Inferior parietal cortex (tissue), 1 donor: ENCODE results near the gene ERF.
"Not testable (repeated sequence)": the region's sequence is repeated elsewhere in the genome, so short reads cannot be mapped to it uniquely, and the experiment has no call there.

Source experiments
- DNase-seq: peaks from one replicate; pipeline ENCODE4 v3.0.0-alpha.2; 2016; ENCODE audit errors: extremely low spot score

The ERF gene

DNA sequence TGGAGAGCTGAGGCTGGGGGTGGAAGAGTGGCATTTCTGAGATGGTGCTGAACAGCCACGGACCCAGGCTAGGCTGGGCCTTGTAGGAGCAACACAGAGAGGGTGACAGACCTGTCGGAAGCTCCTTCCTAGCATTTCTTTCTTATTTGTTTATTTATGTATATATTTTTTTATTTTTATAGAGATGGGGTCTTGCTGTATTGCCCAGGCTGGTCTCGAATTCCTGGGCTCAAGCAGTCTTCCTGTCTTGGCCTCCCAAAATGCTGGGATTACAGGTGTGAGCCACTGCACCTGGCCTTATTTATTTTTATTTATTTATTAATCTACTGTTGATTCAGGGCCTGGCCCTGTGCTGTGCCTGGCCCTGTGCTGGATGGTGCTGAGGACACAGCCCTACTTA, 20.6 kb upstream of the ERF start:
- no peak for DNase-seq

DNA sequence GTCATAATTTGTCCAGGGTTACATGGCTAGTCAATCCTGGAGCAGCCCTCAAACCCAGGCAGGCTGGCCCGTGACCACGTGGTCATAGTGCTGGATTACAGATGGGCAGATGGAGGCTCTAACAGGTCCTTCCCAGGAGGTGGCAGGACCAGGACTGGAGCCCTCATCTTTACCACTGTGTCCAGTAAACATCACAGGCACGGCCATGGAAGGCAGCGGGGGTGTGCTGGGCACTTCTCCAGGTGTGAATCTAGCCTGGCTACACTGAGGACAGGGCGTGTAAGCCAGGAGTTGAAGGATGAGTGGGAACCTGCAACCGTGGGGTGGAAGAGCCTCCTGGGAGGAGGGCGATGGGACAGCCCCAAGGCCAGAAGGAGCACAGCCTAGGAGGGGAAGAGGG, 20.2 kb upstream of the ERF start:
- DNase-seq, result no peak

DNA sequence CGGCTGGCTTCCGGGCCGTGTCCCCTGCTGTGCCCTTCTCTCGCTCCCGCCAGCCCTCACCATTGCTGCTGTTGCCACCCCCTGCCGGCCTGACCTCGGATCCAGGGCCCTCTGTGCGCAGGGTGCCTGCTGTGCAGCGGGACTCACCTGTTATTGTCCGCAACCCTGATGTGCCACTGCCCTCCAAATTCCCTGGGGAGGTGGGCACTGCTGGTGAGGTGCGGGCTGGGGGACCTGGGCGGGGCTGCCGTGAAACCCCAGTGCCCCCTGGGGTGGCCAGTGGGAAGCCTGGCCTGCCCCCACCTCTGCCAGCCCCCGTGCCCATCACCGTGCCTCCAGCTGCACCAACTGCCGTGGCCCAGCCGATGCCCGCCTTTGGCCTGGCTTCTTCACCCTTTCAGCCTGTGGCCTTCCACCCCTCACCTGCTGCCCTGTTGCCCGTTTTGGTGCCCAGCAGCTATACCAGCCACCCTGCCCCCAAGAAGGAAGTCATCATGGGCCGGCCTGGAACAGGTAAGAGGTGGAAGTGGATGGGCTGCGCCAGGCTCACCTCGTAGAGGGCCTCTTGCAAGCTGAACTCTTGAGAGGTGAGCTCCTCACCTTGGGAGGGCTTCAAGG, 19.2 kb upstream of the ERF start:
- no peak for DNase-seq

DNA sequence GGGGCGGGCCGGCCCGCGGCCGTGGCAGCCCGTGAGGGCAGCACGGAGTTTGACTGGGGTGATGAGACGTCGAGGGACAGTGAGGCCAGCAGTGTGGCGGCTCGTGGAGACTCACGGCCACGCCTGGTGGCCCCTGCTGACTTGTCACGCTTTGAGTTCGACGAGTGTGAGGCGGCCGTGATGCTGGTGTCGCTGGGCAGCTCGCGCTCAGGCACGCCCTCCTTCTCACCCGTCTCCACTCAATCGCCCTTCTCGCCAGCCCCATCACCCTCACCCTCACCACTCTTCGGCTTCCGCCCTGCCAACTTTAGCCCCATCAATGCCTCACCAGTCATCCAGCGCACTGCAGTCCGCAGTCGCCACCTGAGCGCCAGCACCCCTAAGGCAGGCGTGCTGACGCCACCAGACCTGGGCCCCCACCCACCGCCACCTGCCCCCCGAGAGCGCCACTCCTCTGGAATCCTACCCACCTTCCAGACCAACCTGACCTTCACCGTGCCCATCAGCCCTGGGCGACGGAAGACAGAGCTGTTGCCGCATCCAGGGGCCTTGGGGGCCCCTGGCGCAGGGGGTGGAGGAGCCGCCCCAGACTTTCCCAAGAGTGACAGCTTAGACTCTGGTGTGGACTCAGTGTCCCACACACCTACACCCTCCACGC, 18.6 kb upstream of the ERF start:
- no peak for DNase-seq

DNA sequence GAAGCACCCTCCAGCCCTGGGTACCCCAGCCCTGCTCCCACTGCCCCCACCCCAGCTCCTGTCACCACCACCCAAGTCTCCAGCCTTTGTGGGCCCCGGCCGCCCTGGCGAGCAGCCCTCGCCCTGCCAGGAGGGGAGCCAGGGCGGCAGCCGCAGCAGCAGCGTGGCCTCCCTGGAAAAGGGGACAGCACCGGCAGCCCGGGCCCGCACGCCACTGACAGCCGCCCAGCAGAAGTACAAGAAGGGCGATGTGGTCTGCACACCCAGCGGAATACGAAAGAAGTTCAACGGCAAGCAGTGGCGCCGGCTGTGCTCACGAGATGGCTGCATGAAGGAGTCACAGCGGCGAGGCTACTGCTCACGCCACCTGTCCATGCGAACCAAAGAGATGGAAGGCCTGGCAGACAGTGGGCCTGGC, 18.1 kb upstream of the ERF start:
- DNase-seq, result no peak

DNA sequence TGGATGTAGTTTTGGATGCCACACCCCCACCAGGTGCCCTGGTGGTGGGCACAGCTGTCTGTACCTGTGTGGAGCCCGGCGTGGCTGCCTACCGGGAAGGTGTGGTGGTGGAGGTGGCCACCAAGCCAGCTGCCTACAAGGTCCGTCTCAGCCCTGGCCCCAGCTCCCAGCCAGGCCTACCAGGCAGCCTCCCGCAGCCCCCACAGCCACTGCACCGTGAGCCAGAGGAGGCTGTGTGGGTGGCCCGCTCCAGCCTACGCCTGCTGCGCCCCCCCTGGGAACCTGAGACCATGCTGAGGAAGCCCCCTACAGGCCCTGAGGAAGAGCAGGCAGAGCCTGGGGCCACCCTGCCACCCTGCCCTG, 17.6 kb upstream of the ERF start:
- no peak for DNase-seq

DNA sequence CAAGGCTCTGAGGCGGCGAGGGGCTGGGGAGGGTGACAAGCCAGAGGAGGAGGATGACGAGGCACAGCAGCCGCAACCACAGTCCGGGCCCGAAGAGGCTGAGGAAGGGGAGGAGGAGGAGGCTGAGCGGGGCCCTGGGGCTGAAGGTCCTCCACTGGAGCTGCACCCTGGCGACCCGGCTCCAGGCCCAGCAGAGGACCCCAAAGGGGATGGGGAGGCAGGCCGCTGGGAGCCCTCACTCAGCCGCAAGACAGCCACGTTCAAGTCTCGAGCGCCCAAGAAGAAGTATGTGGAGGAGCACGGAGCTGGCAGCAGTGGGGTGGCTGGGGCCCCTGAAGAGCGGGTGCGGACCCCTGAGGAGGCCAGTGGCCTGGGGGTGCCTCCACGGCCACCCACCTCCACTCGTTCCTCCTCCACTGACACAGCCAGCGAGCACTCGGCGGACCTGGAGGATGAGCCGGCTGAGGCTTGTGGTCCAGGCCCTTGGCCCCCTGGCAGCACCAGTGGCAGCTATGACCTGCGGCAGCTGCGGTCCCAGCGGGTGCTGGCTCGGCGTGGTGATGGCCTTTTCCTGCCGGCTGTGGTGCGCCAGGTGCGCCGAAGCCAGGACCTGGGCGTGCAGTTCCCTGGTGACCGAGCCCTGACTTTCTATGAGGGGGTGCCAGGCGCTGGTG, 17.1 kb upstream of the ERF start:
- DNase-seq, result no peak

DNA sequence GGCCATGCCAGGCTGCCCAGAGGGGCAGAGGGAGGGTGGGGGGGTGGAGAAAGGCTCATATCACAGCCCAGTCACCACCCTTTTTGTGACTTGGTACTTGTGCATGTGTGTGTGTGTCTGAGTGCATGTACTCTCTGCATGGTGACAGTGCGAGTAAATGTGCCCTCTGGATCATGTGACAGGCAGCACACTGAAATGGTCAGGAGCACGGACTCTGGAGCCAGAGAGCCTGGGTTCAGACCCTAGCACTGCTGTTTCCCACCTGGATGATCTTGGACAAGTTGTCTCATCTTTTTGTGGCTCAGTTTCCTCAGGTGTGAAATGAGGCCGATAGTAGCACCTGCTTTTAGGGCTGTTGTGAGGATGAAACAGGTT, 16.1 kb upstream of the ERF start:
- DNase-seq, result no peak

DNA sequence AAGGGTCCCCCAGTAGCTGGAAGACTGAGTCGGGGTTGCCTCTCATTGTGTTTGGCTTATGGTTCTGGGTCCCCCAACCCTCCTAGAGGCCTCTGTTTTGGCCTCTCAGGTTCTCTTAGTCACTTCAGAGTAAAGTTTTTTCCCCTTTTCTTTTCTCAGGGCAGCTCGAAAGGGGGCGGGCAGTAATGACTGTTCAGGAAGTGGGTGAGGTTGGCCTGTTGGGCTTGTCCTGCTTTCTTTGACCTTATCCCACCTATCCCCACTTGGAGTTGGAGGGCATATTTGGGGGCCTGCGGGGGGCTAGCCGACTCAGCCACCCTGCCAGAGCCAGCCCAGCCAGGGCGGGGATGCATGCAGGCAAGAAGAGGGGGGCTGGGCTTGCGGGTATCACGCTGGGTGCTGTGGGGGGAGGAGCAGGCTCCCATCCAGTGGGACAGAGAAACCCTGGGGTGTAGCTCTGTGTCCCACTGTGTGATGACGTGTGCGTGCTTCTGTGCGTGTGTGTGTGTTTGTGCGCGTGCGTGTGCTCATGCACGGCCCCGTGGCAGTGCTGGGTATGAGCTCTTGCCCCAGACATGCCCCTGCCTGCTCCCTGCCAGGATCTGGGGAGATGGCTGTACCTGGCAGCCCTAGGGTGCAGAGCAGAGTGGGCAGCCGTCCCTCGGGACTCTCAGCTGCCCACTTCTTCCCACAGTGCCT, 15.6 kb upstream of the ERF start:
- no peak for DNase-seq

DNA sequence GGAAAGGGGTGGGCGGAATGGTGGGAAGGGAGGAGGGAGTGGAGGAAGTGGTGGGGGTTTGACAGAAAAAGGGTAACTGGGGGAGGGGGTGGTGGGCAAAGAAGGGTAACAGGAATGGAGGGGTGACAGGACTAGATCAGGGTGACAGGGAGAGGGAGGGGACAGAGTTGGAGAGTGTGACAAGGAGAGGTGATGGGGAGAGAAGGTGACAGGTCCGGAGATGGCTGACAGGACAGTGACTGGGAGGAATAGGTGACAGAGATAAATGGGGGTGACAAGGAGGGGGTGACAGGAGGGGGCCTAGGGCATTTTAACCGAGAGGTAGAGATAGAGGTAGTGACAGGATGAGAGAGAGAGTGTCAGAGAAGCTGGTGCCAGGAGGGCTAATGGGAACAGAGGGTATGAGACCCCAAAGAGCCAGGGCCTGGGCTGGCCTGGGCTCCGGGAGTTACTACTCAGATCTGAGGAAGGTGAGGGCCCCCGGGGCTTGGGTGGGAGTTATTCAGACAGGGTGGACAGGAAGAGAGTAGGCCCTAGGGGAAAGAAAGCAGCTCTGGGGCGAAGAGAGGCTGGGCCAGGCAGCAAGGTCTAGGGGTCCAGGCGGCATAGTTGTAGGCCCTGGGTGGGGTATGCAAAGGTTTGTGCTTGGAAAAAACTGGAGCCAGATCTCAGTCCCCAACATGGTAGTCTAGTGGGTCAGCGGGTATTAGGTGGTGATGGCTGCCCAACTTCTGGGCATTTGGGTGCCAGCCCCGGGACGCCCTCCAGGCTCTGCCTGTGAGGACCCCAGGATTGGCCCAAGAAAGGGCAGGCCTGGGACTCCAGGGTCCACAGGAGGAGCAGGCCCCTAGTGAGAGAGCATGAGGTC, 14.8 kb upstream of the ERF start:
- no peak for DNase-seq

DNA sequence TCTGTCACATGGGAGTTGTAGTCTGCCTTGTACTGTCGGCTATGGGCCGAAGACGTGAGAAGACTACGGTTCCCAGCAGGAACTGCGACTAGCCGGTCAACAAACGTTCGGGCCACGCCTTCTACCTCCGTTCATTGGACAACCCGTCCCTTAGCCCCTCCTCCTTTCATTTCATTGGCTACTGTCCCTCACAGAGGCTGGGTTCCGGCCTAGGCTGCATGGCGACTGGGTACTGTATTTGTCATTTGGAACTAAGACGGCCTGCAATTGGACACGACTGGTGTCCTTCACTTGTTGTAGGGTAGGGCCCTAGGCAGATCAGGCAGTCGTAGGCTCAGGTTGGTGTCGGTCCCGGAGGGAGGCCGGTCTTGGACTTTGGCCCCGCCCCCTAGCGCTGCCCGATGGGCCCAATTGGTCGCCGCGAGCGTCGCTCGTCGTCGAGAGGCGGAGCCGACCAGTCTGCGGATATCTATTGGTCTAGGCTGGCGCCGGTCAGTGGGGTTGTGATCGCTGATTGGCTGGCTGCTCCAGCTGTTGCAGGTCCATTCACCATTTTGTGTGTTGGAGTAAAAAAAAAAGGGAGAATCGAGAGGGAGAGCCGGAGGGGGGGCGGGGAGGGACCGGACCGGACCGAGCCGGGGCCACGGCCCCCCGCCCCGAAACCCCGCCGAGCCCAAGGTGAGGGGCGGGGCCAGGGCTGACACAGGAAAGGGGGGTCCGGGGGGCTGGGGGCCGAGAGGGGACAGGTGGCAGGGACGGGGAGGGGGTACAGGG, 14.0 kb upstream of the ERF start, which contains the start of gene CIC:
Gene CIC, plus strand, starts transcription at position 549 of the 774 bp plus-strand sequence. CDS start 2,532 bp downstream, outside the sequence.
- peak; percentile 100 for DNase-seq

DNA sequence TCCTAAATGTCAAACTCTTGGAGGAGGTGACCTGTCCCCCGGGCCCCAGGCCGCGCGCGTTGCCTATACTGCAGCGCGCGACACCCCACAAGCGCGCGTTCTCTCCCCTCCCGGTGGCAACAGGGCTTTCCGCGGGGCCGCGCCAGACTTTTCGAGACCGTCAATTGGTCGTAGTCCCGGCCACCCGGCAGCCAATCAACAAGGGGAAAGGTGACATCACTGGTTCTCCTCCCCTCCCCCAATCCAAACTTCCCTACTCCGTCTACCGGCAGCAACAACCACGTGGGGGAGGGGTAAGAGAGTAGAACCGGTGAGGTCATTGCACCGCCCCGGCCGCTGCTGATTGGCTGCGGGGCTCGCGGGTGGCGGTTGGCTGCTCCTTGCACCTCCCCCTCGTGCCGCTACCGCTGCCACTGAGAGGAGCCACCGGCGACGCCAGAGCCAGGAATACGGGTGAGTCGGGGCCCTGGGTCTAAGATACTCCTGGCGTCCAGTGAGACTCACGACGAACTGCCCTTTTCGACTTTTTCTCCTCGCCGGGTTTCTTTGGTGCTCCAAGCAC, 13.3 kb upstream of the ERF start:
- DNase-seq, result peak; percentile 98

DNA sequence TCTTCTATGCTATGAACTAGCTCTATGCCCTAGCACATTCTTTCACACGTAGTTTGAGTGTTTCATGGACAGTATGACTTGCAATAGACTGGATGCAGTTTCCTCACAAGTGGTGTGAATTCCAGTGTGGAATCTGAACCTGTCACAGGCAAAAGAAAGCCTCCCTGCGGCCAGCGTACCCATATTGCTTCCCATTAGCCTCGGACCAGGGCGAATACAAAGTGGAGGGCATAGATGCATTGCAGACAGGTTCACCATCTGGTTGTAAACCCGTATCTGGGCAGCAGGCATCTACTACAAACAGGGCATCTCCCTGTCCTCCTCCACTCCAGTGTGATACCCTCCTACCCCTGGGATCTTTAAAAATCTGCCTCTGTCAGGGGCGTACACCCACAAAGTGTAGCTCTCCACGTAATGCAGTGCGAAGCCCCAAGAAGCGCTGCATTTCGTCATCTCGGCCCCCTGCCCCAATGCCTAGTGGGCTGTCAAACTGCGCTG, 12.8 kb upstream of the ERF start:
- no peak for DNase-seq

DNA sequence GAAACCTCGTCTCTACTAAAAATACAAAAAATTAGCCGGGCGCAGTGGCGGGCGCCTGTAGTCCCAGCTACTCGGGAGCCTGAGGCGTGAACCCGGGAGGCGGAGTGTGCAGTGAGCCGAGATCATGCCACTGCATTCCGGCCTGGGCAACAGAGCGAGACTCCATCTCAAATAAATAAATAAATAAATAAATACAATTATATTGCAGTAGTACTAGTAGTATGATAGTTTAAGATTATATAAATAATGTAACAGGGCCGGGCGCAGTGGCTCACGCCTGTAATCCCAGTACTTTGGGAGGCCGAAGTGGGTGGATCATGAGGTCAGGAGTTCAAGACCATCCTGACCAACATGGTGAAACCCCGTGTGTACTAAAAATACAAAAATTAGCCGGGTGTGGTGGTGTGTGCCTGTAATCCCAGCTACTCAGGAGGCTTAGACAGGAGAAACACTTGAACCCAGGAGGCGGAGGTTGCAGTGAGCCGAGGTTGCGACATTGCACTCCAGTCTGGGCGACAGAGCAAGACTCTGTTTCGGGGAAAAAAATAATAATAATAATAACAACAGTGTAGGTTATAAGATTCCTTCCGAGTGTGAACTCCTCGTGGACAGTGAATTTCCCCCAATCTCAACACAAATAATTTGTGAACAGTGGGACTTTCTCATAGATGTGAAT, 12.1 kb upstream of the ERF start:
- DNase-seq, result not testable (repeated sequence)

DNA sequence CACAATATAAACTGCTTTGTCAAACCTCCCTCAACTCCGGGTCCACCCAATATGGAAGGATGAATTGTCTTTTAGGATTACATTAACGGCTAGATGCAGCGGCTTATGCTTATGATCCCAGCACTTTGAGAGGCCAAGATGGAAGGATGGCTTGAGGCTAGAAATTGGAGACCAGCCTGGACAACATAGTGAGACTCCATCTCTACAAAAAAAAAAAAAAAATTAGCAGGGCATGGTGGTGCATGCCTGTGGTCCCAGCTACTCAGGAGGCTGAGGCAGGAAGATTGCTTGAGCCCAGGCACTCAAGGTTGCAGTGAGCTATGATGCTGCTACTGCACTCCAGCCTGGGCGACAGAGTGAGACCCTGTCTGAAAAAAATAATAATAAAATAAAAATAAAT, 11.2 kb upstream of the ERF start:
- DNase-seq, result not testable (repeated sequence)

DNA sequence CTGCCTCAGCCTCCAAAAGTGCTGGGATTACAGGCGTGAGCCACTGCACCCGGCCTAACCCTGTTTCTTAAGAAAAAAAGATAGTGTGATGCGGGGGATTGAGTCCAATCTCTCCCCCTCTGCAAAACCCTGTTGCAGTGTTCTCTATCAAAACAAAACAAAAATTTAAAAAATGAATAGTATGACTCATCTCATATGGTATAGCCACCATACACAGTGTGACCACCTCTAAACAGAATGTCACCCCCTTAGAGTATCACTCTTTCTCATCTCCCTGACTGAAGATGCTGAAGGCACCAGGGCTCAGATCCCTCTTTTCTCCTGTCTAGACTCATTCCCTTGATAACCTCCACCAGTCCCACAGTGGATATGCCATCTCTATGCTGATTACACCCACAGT, 6.8 kb upstream of the ERF start:
- DNase-seq, result no peak

DNA sequence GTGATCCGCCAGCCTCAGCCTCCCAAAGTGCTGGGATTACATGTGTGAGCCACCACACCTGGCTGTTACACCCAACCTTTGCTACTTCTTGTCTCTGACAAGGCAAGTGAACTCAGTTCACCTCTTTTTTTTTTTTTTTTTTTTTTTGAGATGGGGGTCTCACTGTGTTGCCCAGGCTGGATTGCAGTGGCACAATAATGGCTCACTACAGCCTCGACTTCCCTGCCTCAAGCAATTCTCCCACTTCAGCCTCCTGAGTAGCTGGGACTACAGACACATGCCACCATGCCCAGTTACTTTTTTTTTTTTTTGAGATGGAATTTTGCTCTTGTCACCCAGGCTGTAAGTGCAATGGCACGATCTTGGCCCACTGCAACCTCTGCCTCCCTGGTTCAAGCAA, 2.9 kb upstream of the ERF start:
- not testable (repeated sequence) for DNase-seq

DNA sequence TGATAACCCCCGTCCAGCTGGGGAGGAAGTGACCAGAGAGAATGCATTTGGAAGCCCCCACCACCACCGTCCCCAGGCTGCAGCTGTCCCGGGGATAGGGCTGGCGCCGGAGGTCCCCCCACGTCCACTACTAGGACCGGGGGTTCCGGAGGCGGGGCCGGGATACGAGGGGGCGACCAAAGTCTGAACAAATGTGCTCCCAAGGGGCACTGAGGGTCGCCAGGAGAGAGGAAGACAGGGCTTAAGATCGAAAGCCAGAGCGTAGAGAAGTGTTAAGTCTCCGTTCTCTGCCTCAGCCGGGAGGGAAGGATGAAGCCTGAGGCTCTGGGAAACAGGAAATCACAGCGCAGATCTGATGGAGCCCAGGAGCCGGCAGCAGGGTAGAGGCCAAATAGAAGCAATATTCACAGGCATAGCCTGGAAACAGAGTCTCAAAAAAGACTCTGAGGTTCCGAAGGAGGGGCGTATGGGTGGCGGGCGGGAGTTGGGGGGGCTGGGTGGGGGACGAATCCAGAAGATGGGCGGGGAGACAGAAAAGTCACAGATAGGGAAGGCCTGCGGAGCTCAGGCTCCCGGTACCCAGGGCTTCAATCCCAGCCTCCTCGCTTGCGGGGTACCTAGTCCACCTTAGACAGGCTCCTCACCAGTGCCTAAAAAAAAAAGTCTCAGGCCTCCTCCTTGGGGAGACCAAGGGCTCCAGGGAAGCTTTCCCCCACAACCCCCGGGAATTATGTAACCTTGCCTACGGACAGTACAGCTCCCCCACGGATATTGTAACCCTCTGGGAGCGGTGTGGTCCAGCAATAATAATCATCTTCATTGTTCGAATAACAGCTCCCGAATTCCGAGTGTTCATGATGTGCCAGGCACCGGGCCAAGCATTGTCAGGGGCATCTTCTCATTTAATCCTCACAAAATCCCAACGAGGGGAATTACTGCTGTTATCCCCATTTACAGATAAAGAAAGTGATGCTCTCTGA, 1.1 kb upstream of the ERF start:
- DNase-seq, result no peak
